ENCODE results near the gene GTPBP2. TPM values are rescaled to one million over a fixed set of nuclear protein-coding genes. Genes with fewer than 3 reads are reported as not detected.

GTPBP2 gene
- total RNA-seq: 46.9 TPM

GRCh38 chr6:43629104-43629504 is at the start of gene GTPBP2:
Gene GTPBP2, minus strand, starts transcription at chr6:43629264. Its CDS starts 102 bp downstream, at chr6:43629162.

GRCh38 chr6:43644940-43645612 is 16.0 kb upstream of the GTPBP2 start, which contains the start of gene RSPH9:
Gene RSPH9, plus strand, starts transcription at chr6:43645036. Its CDS starts 63 bp downstream, at chr6:43645099.

GRCh38 chr6:43635387-43636307 is 6.6 kb upstream of the GTPBP2 start, which contains the start of gene MAD2L1BP:
Gene MAD2L1BP, plus strand, starts transcription at chr6:43635840. Its CDS starts 36 bp downstream, at chr6:43635876.

GRCh38 chr6:43575772-43576551 is 53.1 kb downstream of the GTPBP2 start, which contains the start of the genes POLH and XPO5:
Gene POLH, plus strand, starts transcription at chr6:43576185. Its CDS starts 6,135 bp downstream, at chr6:43582320.
Gene XPO5, minus strand, starts transcription at chr6:43576038. Its CDS starts 174 bp downstream, at chr6:43575864.

Other genes starting within 250 kb of the GTPBP2 start
- gene ABCC10, start 201.7 kb downstream of the GTPBP2 start, total RNA-seq: 18.3 TPM
- 2.6 TPM for gene DLK2, start 173.7 kb downstream of the GTPBP2 start, total RNA-seq
- gene TJAP1, start 151.7 kb downstream of the GTPBP2 start, total RNA-seq: 24.7 TPM
- gene LRRC73, start 118.9 kb downstream of the GTPBP2 start, total RNA-seq: 0.99 TPM
- 118 TPM for gene YIPF3, start 112.3 kb downstream of the GTPBP2 start, total RNA-seq
- 34.3 TPM for gene POLR1C, start 112.2 kb downstream of the GTPBP2 start, total RNA-seq
- gene XPO5, start 53.2 kb downstream of the GTPBP2 start, total RNA-seq: 31.7 TPM
- 18.2 TPM for gene POLH, start 53.1 kb downstream of the GTPBP2 start, total RNA-seq
- 37.4 TPM for gene MAD2L1BP, start 6.6 kb upstream of the GTPBP2 start, total RNA-seq
- 1.7 TPM for gene RSPH9, start 15.8 kb upstream of the GTPBP2 start, total RNA-seq
- 35.5 TPM for gene MRPS18A, start 58.5 kb upstream of the GTPBP2 start, total RNA-seq
- gene VEGFA, start 140.9 kb upstream of the GTPBP2 start, total RNA-seq: 262 TPM